DOHH2 (cell line): Measurements from ENCODE around the gene ALKBH6.

ENCODE experiments used
- H3F3A ChIP-seq: fragments of 200-600 bp; sonication (generic), shearing (Covaris generic); 2 replicates; pipeline ENCODE4 v1.6.0; 2016; ENCODE audit warnings: antibody characterized with exemption, mild to moderate bottlenecking; ENCODE audit not compliant: control insufficient read depth, insufficient read depth
- H3K27ac ChIP-seq: fragments of 200-600 bp; sonication (generic); 2 replicates; pipeline ENCODE4 v1.5.1; 2014; ENCODE audit warnings: low read depth, mild to moderate bottlenecking, low read length, moderate library complexity
- H3K27me3 ChIP-seq: fragments of 200-600 bp; sonication (generic); 2 replicates; pipeline ENCODE4 v1.6.1; 2014; ENCODE audit warnings: mild to moderate bottlenecking, low read length, mixed read lengths; ENCODE audit not compliant: control insufficient read depth
- H3K36me3 ChIP-seq: fragments of 200-600 bp; sonication (generic); 2 replicates; pipeline ENCODE4 v1.6.1; 2014; ENCODE audit warnings: mild to moderate bottlenecking, low read length, moderate library complexity, mixed read lengths; ENCODE audit not compliant: control insufficient read depth
- H3K4me1 ChIP-seq: fragments of 200-600 bp; sonication (generic); 2 replicates; pipeline ENCODE4 v1.6.1; 2014; ENCODE audit warnings: mild to moderate bottlenecking, low read length, mixed read lengths; ENCODE audit not compliant: control insufficient read depth
- H3K4me2 ChIP-seq: fragments of 200-600 bp; sonication (generic); 2 replicates; pipeline ENCODE4 v1.6.0; 2014; ENCODE audit warnings: mild to moderate bottlenecking, low read length, moderate library complexity
- H3K4me3 ChIP-seq: fragments of 200-600 bp; sonication (generic); 2 replicates; pipeline ENCODE4 v1.5.1; 2014; ENCODE audit warnings: mild to moderate bottlenecking, low read length, mixed read lengths
- H3K79me2 ChIP-seq: fragments of 200-600 bp; sonication (generic); 2 replicates; pipeline ENCODE4 v1.6.1; 2014; ENCODE audit warnings: mild to moderate bottlenecking, low read length, mixed read lengths; ENCODE audit not compliant: control insufficient read depth
- H3K9me2 ChIP-seq: fragments of 200-600 bp; sonication (generic); replicated peaks from 2 replicates; pipeline ENCODE4 v1.6.1; 2014; ENCODE audit warnings: mild to moderate bottlenecking, low read length, mixed read lengths; ENCODE audit not compliant: control insufficient read depth
- H3K9me3 ChIP-seq: fragments of 200-600 bp; sonication (generic); 2 replicates; pipeline ENCODE4 v1.6.1; 2014; ENCODE audit warnings: antibody characterized with exemption, low read length, mixed read lengths; ENCODE audit not compliant: control insufficient read depth, insufficient read depth
- H4K20me1 ChIP-seq: fragments of 200-600 bp; sonication (generic); 2 replicates; pipeline ENCODE4 v1.6.0; 2014; ENCODE audit warnings: low read depth, mild to moderate bottlenecking, antibody characterized with exemption, low read length, moderate library complexity; ENCODE audit not compliant: control insufficient read depth, insufficient read depth
- CTCF ChIP-seq: fragments of 200-600 bp; sonication (generic); IDR thresholded peaks from one replicate; pipeline ENCODE4 v1.5.1; 2014; ENCODE audit warnings: antibody characterized with exemption, mild to moderate bottlenecking, low read depth, low read length; ENCODE audit not compliant: poor library complexity, severe bottlenecking
- EZH2phosphoT487 ChIP-seq: fragments of 200-600 bp; sonication (generic); IDR thresholded peaks from 2 replicates; pipeline ENCODE4 v1.6.1; 2017; ENCODE audit warnings: borderline replicate concordance, mild to moderate bottlenecking, antibody characterized with exemption, low read length, moderate library complexity, mixed read lengths

The ALKBH6 gene

GRCh38 chr19:35960432-35960972 is 53.5 kb downstream of the ALKBH6 start:
- H3K4me2 ChIP-seq, result no peak overlapping the region
- no peaks in the 10 kb centered on the region for H3K79me2 ChIP-seq
- H3K27me3 ChIP-seq, result peaks cover 4% of the 10 kb centered on the region; the same call in 1 of the 2 replicates
- no peaks in the 10 kb centered on the region; the same call in 1 of the 2 replicates for H3F3A ChIP-seq
- no peaks in the 10 kb centered on the region for H3K9me2 ChIP-seq
- H3K36me3 ChIP-seq, result no peaks in the 10 kb centered on the region
- no peaks in the 10 kb centered on the region for H3K4me1 ChIP-seq
- no peaks in the 10 kb centered on the region for H4K20me1 ChIP-seq
- no peak overlapping the region for H3K27ac ChIP-seq
- no peak overlapping the region for H3K4me3 ChIP-seq
- peaks cover 6% of the 10 kb centered on the region; the same call in 1 of the 2 replicates for H3K9me3 ChIP-seq
- TF ChIP-seq EZH2phosphoT487 (no peak), CTCF (no peak)

- no peak overlapping the region for H3K27ac ChIP-seq
- TF ChIP-seq CTCF, result no peak
- TF ChIP-seq EZH2phosphoT487, result no peak
- peaks cover 4% of the 10 kb centered on the region; the same call in 1 of the 2 replicates for H3K27me3 ChIP-seq
- no peak overlapping the region for H3K4me3 ChIP-seq
- H3K79me2 ChIP-seq, result no peaks in the 10 kb centered on the region
- no peak overlapping the region for H3K4me2 ChIP-seq
- no peaks in the 10 kb centered on the region; the same call in 1 of the 2 replicates for H3F3A ChIP-seq
- H3K4me1 ChIP-seq, result no peaks in the 10 kb centered on the region
- H3K9me2 ChIP-seq, result no peaks in the 10 kb centered on the region
- H3K36me3 ChIP-seq, result no peaks in the 10 kb centered on the region
- peaks cover 6% of the 10 kb centered on the region; the same call in 1 of the 2 replicates for H3K9me3 ChIP-seq
- no peaks in the 10 kb centered on the region for H4K20me1 ChIP-seq
Observed at GRCh38 chr19:35959968-35960320, 54.1 kb downstream of the ALKBH6 start.
